Smooth muscle cell of bladder (primary cell): ENCODE data around the gene AQP11. TPM values are rescaled to one million over a fixed set of nuclear protein-coding genes. Genes with fewer than 3 reads are reported as not detected.

ENCODE experiments used
- total RNA-seq: library from RNA; depleted of rRNA; stranded (reverse); fragments of >200 nt; gene quantifications from 2 replicates; pipeline ENCODE4 v1.2.3, GENCODE V29; 2014

AQP11 gene
- 2.8 and 6.0 TPM in 2 replicates for total RNA-seq

GRCh38 chr11:77589521-77590193, at the start of gene AQP11:
Gene AQP11, plus strand, starts transcription at chr11:77589953. Its CDS starts 40 bp downstream, at chr11:77589993.

GRCh38 chr11:77637345-77638165, 47.8 kb downstream of the AQP11 start, which contains the start of gene CLNS1A:
Gene CLNS1A, minus strand, starts transcription at chr11:77637794. Its CDS starts 80 bp downstream, at chr11:77637714.

Other genes starting within 250 kb of the AQP11 start
- 18.2 and 20.7 TPM in 2 replicates for gene PAK1, start 115.9 kb upstream of the AQP11 start, total RNA-seq
- gene CLNS1A, start 47.8 kb downstream of the AQP11 start, total RNA-seq, result 174 and 218 TPM in 2 replicates
- 29.7 and 41.8 TPM in 2 replicates for gene RSF1, start 230.8 kb downstream of the AQP11 start, total RNA-seq
- gene AAMDC, start 231.2 kb downstream of the AQP11 start, total RNA-seq, result 46.1 TPM in 2 replicates